HepG2 (cell line): ENCODE results near the gene ZBTB20. TPM values are rescaled to one million over a fixed set of nuclear protein-coding genes. Genes with fewer than 3 reads are reported as not detected.

Source experiments
- ATAC-seq: fragments of 200-7000 bp; cut with Tn5 transposase; 3 replicates; pipeline ENCODE4 v1.9.1; 2020; ENCODE audit warnings: mild to moderate bottlenecking, moderate library complexity
- BruUV-seq: library from RNA; stranded (reverse); fragments of 400-500 nt; replicated peaks from 2 replicates; lab custom pipeline; 2021; lab: Mats Ljungman, UMichigan
- CTCF ChIA-PET: fragments of 300-600 bp; formaldehyde crosslinking; extraction: SDS; loops from one replicate; lab custom pipeline; 2021; ENCODE audit warnings: low total read pairs, inconsistent platforms, low intra/inter-chr PET ratio; lab: Yijun Ruan, JAX
- POLR2A ChIA-PET: fragments of 350-600 bp; sonication (Branson Sonifier 250); formaldehyde crosslinking; loops from one replicate; lab custom pipeline; 2020; ENCODE audit warnings: antibody characterized with exemption, inconsistent platforms; lab: Yijun Ruan, JAX
- DNase-seq: peaks from one replicate; pipeline ENCODE4 v3.0.0-alpha.2; 2015; ENCODE audit warnings: low spot score
- FAIRE-seq: peaks from 3 replicates; lab custom pipeline; 2011; peaks lifted over from hg19 to GRCh38; lab: Jason Lieb, UNC
- H2AFZ ChIP-seq: one replicate; pipeline ENCODE4 v1.6.1; 2011; ENCODE audit warnings: low read length, inconsistent platforms
- H3K27ac ChIP-seq: fragments of 300-600 bp; 3 replicates; pipeline ENCODE4 v1.8.0; 2011; ENCODE audit warnings: mixed run types, mild to moderate bottlenecking, mixed read lengths, low read length, inconsistent platforms; ENCODE audit not compliant: insufficient read depth; ENCODE audit errors: extremely low read length
- H3K27me3 ChIP-seq, 2 experiments: fragments of 200-600 bp in 1 of 2; 2 replicates in 1 of 2; 3 replicates in 1 of 2; pipeline versions ENCODE4 v1.6.0 to v1.8.0; 2011; ENCODE audit warnings: low read length in 2 of 2, mild to moderate bottlenecking in 2 of 2, moderate library complexity in 2 of 2, inconsistent platforms in 1 of 2; ENCODE audit not compliant: insufficient read depth in 2 of 2, control insufficient read depth in 1 of 2
- H3K36me3 ChIP-seq, 2 experiments: fragments of 200-600 bp in 1 of 2; replicated peaks in 1 of 2; 2 replicates in 1 of 2; 3 replicates in 1 of 2; pipeline versions ENCODE4 v1.5.1 to v1.8.0; 2011; ENCODE audit warnings: low read length in 2 of 2, inconsistent platforms in 1 of 2; ENCODE audit not compliant: insufficient read depth in 2 of 2, control insufficient read depth in 1 of 2
- H3K4me1 ChIP-seq: 2 replicates; pipeline ENCODE4 v1.5.1; 2012; ENCODE audit warnings: low read length, inconsistent platforms; ENCODE audit not compliant: insufficient read depth
- H3K4me2 ChIP-seq: 2 replicates; pipeline ENCODE4 v1.6.0; 2011; ENCODE audit warnings: low read depth, low read length, inconsistent platforms
- H3K4me3 ChIP-seq, 3 experiments: fragments of 200-600 bp in 1 of 3; sonication (generic), shearing (Covaris generic) in 1 of 3; replicated peaks in 1 of 3; 2 replicates each; pipeline ENCODE4 v1.5.1; 2011 to 2016; ENCODE audit warnings: low read length in 3 of 3, inconsistent platforms in 2 of 3, low read depth in 2 of 3, mild to moderate bottlenecking in 2 of 3, control low read depth in 1 of 3, mixed read lengths in 1 of 3; ENCODE audit not compliant: insufficient read depth in 1 of 3
- H3K79me2 ChIP-seq: one replicate; pipeline ENCODE4 v1.6.1; 2011; ENCODE audit warnings: low read length, inconsistent platforms; ENCODE audit not compliant: insufficient read depth
- H3K9ac ChIP-seq: 2 replicates; pipeline ENCODE4 v1.6.0; 2011; ENCODE audit warnings: mild to moderate bottlenecking, low read depth, low read length, inconsistent platforms; ENCODE audit not compliant: insufficient read depth
- H3K9me3 ChIP-seq: 2 replicates; pipeline ENCODE4 v1.5.1; 2012; ENCODE audit warnings: mild to moderate bottlenecking, low read length
- H4K20me1 ChIP-seq: 2 replicates; pipeline ENCODE4 v1.6.0; 2011; ENCODE audit warnings: inconsistent platforms, mild to moderate bottlenecking, low read length, moderate library complexity; ENCODE audit not compliant: insufficient read depth
- FOSL2 ChIP-seq: sonication (generic); formaldehyde crosslinking; IDR thresholded peaks from 2 replicates; pipeline ENCODE4 v1.4.0; 2020; ENCODE audit warnings: missing genetic modification reagents
- NFATC3 ChIP-seq: sonication (generic); formaldehyde crosslinking; IDR thresholded peaks from 2 replicates; pipeline ENCODE4 v1.5.1; 2020; ENCODE audit warnings: mild to moderate bottlenecking, missing genetic modification reagents
- PPARG ChIP-seq: conservative IDR thresholded peaks from 2 replicates; pipeline ENCODE4 v1.6.1; 2016; ENCODE audit warnings: missing biosample characterization, missing genetic modification reagents
- PRDM15 ChIP-seq: sonication (generic); formaldehyde crosslinking; IDR thresholded peaks from 2 replicates; pipeline ENCODE4 v1.4.0; 2020; ENCODE audit warnings: missing genetic modification reagents
- RCOR2 ChIP-seq: IDR thresholded peaks from 2 replicates; pipeline ENCODE4 v1.6.1; 2016; ENCODE audit warnings: missing biosample characterization, missing genetic modification reagents
- ZFY ChIP-seq: sonication (generic); formaldehyde crosslinking; IDR thresholded peaks from 2 replicates; pipeline ENCODE4 v1.4.0; 2020; ENCODE audit warnings: missing genetic modification reagents
- ZNF20 ChIP-seq: sonication (generic); formaldehyde crosslinking; IDR thresholded peaks from 2 replicates; pipeline ENCODE4 v1.4.0; 2020; ENCODE audit warnings: mild to moderate bottlenecking, moderate library complexity, missing genetic modification reagents
- WGBS: methylation state at CpG from one replicate; pipeline ENCODE4 v1.1.6; 2017; ENCODE audit warnings: low lambda C conversion rate; 5-methylcytosine and 5-hydroxymethylcytosine counted together
- in situ Hi-C: cut with HindIII; loops from 2 replicates; pipeline ENCODE4 v1.10.0; 2017; ENCODE audit warnings: low pct_unique_long_range_greater_than_20kb; ENCODE audit not compliant: extremely low pct_ligation_motif_present
- intact Hi-C: fragments of 100-400 bp; cut with micrococcal nuclease; formaldehyde crosslinking; loops from one replicate; pipeline ENCODE4 v1.10.0; 2022; ENCODE audit not compliant: unreplicated experiment
- polyA plus RNA-seq, 8 experiments: library from polyadenylated mRNA; depleted of rRNA in 3 of 8; stranded (reverse) in 7 of 8; unstranded in 1 of 8; fragments of >200 nt; fragmentation: Illumina TruSeq in 4 of 8; extraction: Trizol in 4 of 8; gene quantifications; 2 replicates each; pipeline versions ENCODE4 v1.2.1 to v1.2.3, GENCODE V29; 2011 to 2016; ENCODE audit warnings: low read depth in 4 of 8, missing spikeins in 1 of 8, mixed read lengths in 1 of 8; ENCODE audit not compliant: insufficient read depth in 1 of 8
- total RNA-seq, 5 experiments: library from RNA; depleted of rRNA; stranded (reverse); fragments of >200 nt; fragmentation: Illumina TruSeq; extraction: Trizol; gene quantifications; 2 replicates each; pipeline ENCODE4 v1.2.3, GENCODE V29; 2016; ENCODE audit warnings: low read depth in 1 of 5

Gene ZBTB20
- total and polyA plus RNA-seq, 2 of the 13 experiments (the other 11 are each of a cell fraction or from before 2014, with no cell fraction given) = 1.9 to 8.8 TPM

- H3K79me2 ChIP-seq = no peaks in the 10 kb centered on the region
- H3K9ac ChIP-seq = no peak overlapping the region
- H3K9me3 ChIP-seq = no peaks in the 10 kb centered on the region
- ChIA-PET POLR2A (no interaction called here), CTCF (no interaction called here)
- FAIRE-seq (no peak), DNase-seq (no peak), ATAC-seq (no peak)
- H3K4me2 ChIP-seq = no peak overlapping the region
- BruUV-seq = no TSS peak
- in situ Hi-C loops = no loop called here
- H4K20me1 ChIP-seq = no peaks in the 10 kb centered on the region
- H3K4me1 ChIP-seq = no peaks in the 10 kb centered on the region
- no peak overlapping the region for H3K4me3 ChIP-seq
- no peak overlapping the region for H3K27ac ChIP-seq
- TF ChIP-seq PPARG (CRISPR knock-in tag) = no peak
- TF ChIP-seq FOSL2 (CRISPR knock-in tag) = no peak
- TF ChIP-seq PRDM15 (CRISPR knock-in tag) = no peak
- TF ChIP-seq NFATC3 (CRISPR knock-in tag) = no peak
- TF ChIP-seq ZFY (CRISPR knock-in tag) = no peak
- TF ChIP-seq RCOR2 (CRISPR knock-in tag) = no peak
- TF ChIP-seq ZNF20 (CRISPR knock-in tag) = no peak
- no peaks in the 10 kb centered on the region for H3K36me3 ChIP-seq
- intact Hi-C loops = no loop called here
- no peak overlapping the region for H2AFZ ChIP-seq
- WGBS = 95% methylated on average over 4 of the region's 4 CpGs
- no peaks in the 10 kb centered on the region for H3K27me3 ChIP-seq
Measured at GRCh38 chr3:114456742-114457141, 690.3 kb downstream of the ZBTB20 start.
